HepG2 (cell line): ENCODE data around the gene SOX13. TPM values are rescaled to one million over a fixed set of nuclear protein-coding genes. Genes with fewer than 3 reads are reported as not detected.

Experiments used
- DPF2 ChIP-seq: sonication (generic); formaldehyde crosslinking; IDR thresholded peaks from 2 replicates; pipeline ENCODE4 v1.4.0; 2020; ENCODE audit warnings: mild to moderate bottlenecking, low read depth, missing genetic modification reagents, borderline replicate concordance
- E2F1 ChIP-seq: sonication (generic); formaldehyde crosslinking; IDR thresholded peaks from 2 replicates; pipeline ENCODE4 v1.5.0; 2020; ENCODE audit warnings: missing genetic modification reagents
- E2F2 ChIP-seq: sonication (generic); formaldehyde crosslinking; IDR thresholded peaks from 2 replicates; pipeline ENCODE4 v1.4.0; 2020; ENCODE audit warnings: missing genetic modification reagents, borderline replicate concordance
- ETV5 ChIP-seq: IDR thresholded peaks from 2 replicates; pipeline ENCODE4 v1.6.1; 2018; ENCODE audit warnings: missing biosample characterization, missing genetic modification reagents, inconsistent platforms, borderline replicate concordance
- FIP1L1 ChIP-seq: fragments of 200-400 bp; formaldehyde crosslinking; IDR thresholded peaks from 2 replicates; pipeline ENCODE4 v1.6.1; 2018; ENCODE audit warnings: low read depth, mild to moderate bottlenecking, low read length, moderate library complexity, borderline replicate concordance; ENCODE audit not compliant: insufficient read depth
- HDAC2 ChIP-seq: sonication (generic); formaldehyde crosslinking; IDR thresholded peaks from 2 replicates; pipeline ENCODE4 v1.4.0; 2020; ENCODE audit warnings: missing genetic modification reagents
- HDAC6 ChIP-seq: fragments of 200-600 bp; sonication (generic); IDR thresholded peaks from 2 replicates; pipeline ENCODE4 v1.7.0; 2017; ENCODE audit warnings: mild to moderate bottlenecking, antibody characterized with exemption, low read length, low read depth
- NFKB2 ChIP-seq: sonication (generic); formaldehyde crosslinking; IDR thresholded peaks from 2 replicates; pipeline ENCODE4 v1.4.0; 2020; ENCODE audit warnings: missing genetic modification reagents, borderline replicate concordance
- PHF21A ChIP-seq: sonication (generic); formaldehyde crosslinking; IDR thresholded peaks from 2 replicates; pipeline ENCODE4 v1.5.0; 2020; ENCODE audit warnings: mild to moderate bottlenecking, missing genetic modification reagents
- REPIN1 ChIP-seq: sonication (generic); formaldehyde crosslinking; IDR thresholded peaks from 2 replicates; pipeline ENCODE4 v1.8.0; 2022; ENCODE audit warnings: missing genetic modification reagents, low read depth, mild to moderate bottlenecking, borderline replicate concordance
- RFXAP ChIP-seq: sonication (generic); formaldehyde crosslinking; IDR thresholded peaks from 2 replicates; pipeline ENCODE4 v1.4.0; 2020; ENCODE audit warnings: missing genetic modification reagents, borderline replicate concordance
- SIX4 ChIP-seq: sonication (generic); formaldehyde crosslinking; IDR thresholded peaks from 2 replicates; pipeline ENCODE4 v1.4.0; 2020; ENCODE audit warnings: missing genetic modification reagents
- TOE1 ChIP-seq: sonication (generic); formaldehyde crosslinking; IDR thresholded peaks from 2 replicates; pipeline ENCODE4 v1.4.0; 2020; ENCODE audit warnings: mild to moderate bottlenecking, missing genetic modification reagents
- ZBTB2 ChIP-seq: sonication (generic); formaldehyde crosslinking; IDR thresholded peaks from 2 replicates; pipeline ENCODE4 v1.8.0; 2022; ENCODE audit warnings: low read depth, missing genetic modification reagents
- ZBTB26 ChIP-seq: IDR thresholded peaks from 2 replicates; pipeline ENCODE4 v1.6.1; 2016; ENCODE audit warnings: missing compliant biosample characterization, missing genetic modification reagents, borderline replicate concordance
- ZNF34 ChIP-seq: sonication (generic); formaldehyde crosslinking; IDR thresholded peaks from 2 replicates; pipeline ENCODE4 v1.4.0; 2020; ENCODE audit warnings: mild to moderate bottlenecking, missing genetic modification reagents, borderline replicate concordance
- ZNF557 ChIP-seq: sonication (generic); formaldehyde crosslinking; IDR thresholded peaks from 2 replicates; pipeline ENCODE4 v1.4.0; 2020; ENCODE audit warnings: missing genetic modification reagents
- ZNF563 ChIP-seq: sonication (generic); formaldehyde crosslinking; IDR thresholded peaks from 2 replicates; pipeline ENCODE4 v1.8.0; 2022; ENCODE audit warnings: mild to moderate bottlenecking, moderate library complexity, missing genetic modification reagents
- ZNF574 ChIP-seq: sonication (generic); formaldehyde crosslinking; IDR thresholded peaks from 2 replicates; pipeline ENCODE4 v1.4.0; 2020; ENCODE audit warnings: missing genetic modification reagents
- ZNF883 ChIP-seq: sonication (generic); formaldehyde crosslinking; IDR thresholded peaks from 2 replicates; pipeline ENCODE4 v1.5.1; 2020; ENCODE audit warnings: mild to moderate bottlenecking, missing genetic modification reagents; ENCODE audit errors: not compliant biosample characterization
- polyA plus RNA-seq, 8 experiments: library from polyadenylated mRNA; depleted of rRNA in 3 of 8; stranded (reverse) in 7 of 8; unstranded in 1 of 8; fragments of >200 nt; fragmentation: Illumina TruSeq in 4 of 8; extraction: Trizol in 4 of 8; gene quantifications; 2 replicates each; pipeline versions ENCODE4 v1.2.1 to v1.2.3, GENCODE V29; 2011 to 2016; ENCODE audit warnings: low read depth in 4 of 8, missing spikeins in 1 of 8, mixed read lengths in 1 of 8; ENCODE audit not compliant: insufficient read depth in 1 of 8
- total RNA-seq, 5 experiments: library from RNA; depleted of rRNA; stranded (reverse); fragments of >200 nt; fragmentation: Illumina TruSeq; extraction: Trizol; gene quantifications; 2 replicates each; pipeline ENCODE4 v1.2.3, GENCODE V29; 2016; ENCODE audit warnings: low read depth in 1 of 5

The SOX13 gene
- total and polyA plus RNA-seq, 2 of the 13 experiments (the other 11 are each of a cell fraction or from before 2014, with no cell fraction given), result 13.3 to 15.8 TPM

- TF ChIP-seq TOE1 (CRISPR knock-in tag), result no peak
- no peak; the same call in 1 of the 2 replicates for TF ChIP-seq FIP1L1
- 0 out of 2 replicates have a peak, but pooled peaks have one; percentile 13 for TF ChIP-seq REPIN1
- TF ChIP-seq ETV5 (CRISPR knock-in tag), result peak; percentile 75; the same call in 1 of the 2 replicates
- no peak for TF ChIP-seq ZNF34 (CRISPR knock-in tag)
- TF ChIP-seq HDAC2, result peak; percentile 70; the same call in 1 of the 2 replicates
- TF ChIP-seq ZBTB26 (CRISPR knock-in tag), result no peak
- no peak for TF ChIP-seq RFXAP (CRISPR knock-in tag)
- peak; percentile 95 for TF ChIP-seq PHF21A (CRISPR knock-in tag)
- peak; percentile 56; the same call in 1 of the 2 replicates for TF ChIP-seq NFKB2 (CRISPR knock-in tag)
- TF ChIP-seq DPF2 (CRISPR knock-in tag), result no peak; the same call in 1 of the 2 replicates
- no peak for TF ChIP-seq HDAC6
- peak; percentile 83; the same call in 1 of the 2 replicates for TF ChIP-seq ZNF557 (CRISPR knock-in tag)
- no peak for TF ChIP-seq SIX4 (CRISPR knock-in tag)
- TF ChIP-seq ZNF563, result no peak; the same call in none of the 2 replicates
- peak; percentile 46 for TF ChIP-seq ZNF883
- peak; percentile 65; the same call in 1 of the 2 replicates for TF ChIP-seq ZNF574 (CRISPR knock-in tag)
- no peak for TF ChIP-seq ZBTB2 (CRISPR knock-in tag)
- TF ChIP-seq E2F1, result peak; percentile 95
- TF ChIP-seq E2F2, result peak; percentile 76; the same call in 1 of the 2 replicates
These were observed 1.6 kb downstream of the SOX13 start (continued) for GRCh38 chr1:204074274-204075138.
